Cortex of kidney (tissue), 1 donor: ENCODE results near the gene ADGRG3.

Experiments
- DNase-seq: peaks from one replicate; lab custom pipeline; 2025; lab: John Stamatoyannopoulos, UW

ADGRG3 gene

GRCh38 chr16:57736419-57737351 is 68.6 kb downstream of the ADGRG3 start:
- no peak for DNase-seq

- DNase-seq: no peak
Measured at GRCh38 chr16:57738844-57739243, 70.7 kb downstream of the ADGRG3 start.
